Neural crest cell (in vitro differentiated cells): ENCODE data around the gene KLHL22. TPM values are rescaled to one million over a fixed set of nuclear protein-coding genes. Genes with fewer than 3 reads are reported as not detected.
"Not testable (repeated sequence)": the region's sequence is repeated elsewhere in the genome, so short reads cannot be mapped to it uniquely, and the experiment has no call there.

Experiments used
- DNase-seq: peaks from one replicate; pipeline ENCODE4 v3.0.0; 2021; ENCODE audit warnings: low read depth, mixed read lengths, low spot score
- H3K27ac Mint-ChIP-seq: one replicate; pipeline ENCODE4 v1.8.0; 2021; ENCODE audit warnings: mild to moderate bottlenecking, mixed read lengths; ENCODE audit not compliant: unreplicated experiment
- H3K27me3 Mint-ChIP-seq: 2 replicates; pipeline ENCODE4 v1.8.0; 2021; ENCODE audit warnings: low read depth, mild to moderate bottlenecking, mixed read lengths
- H3K36me3 Mint-ChIP-seq: 2 replicates; pipeline ENCODE4 v1.8.0; 2021; ENCODE audit warnings: low read depth, mild to moderate bottlenecking, mixed read lengths
- H3K4me1 Mint-ChIP-seq: 2 replicates; pipeline ENCODE4 v1.8.0; 2021; ENCODE audit warnings: mixed read lengths
- H3K4me3 Mint-ChIP-seq: one replicate; pipeline ENCODE4 v1.8.0; 2021; ENCODE audit warnings: mild to moderate bottlenecking, mixed read lengths
- H3K9me3 Mint-ChIP-seq: 2 replicates; pipeline ENCODE4 v1.8.0; 2021; ENCODE audit warnings: mixed read lengths
- long read RNA-seq: library from polyadenylated mRNA; unstranded; transcript quantifications from one replicate; pipeline ENCODE4 v2.0.0, GENCODE V29; 2020
- total RNA-seq: library from RNA; stranded (reverse); gene quantifications from 2 replicates; pipeline ENCODE4 v1.2.1, GENCODE V29; 2021
- TF ChIP-seq, protein P1 (sequence below): fragments of 200-600 bp; sonication (generic); conservative IDR thresholded peaks from 2 replicates; pipeline ENCODE4 v1.5.0; 2021; ENCODE audit warnings: antibody characterized with exemption, mild to moderate bottlenecking

Gene KLHL22, protein sequence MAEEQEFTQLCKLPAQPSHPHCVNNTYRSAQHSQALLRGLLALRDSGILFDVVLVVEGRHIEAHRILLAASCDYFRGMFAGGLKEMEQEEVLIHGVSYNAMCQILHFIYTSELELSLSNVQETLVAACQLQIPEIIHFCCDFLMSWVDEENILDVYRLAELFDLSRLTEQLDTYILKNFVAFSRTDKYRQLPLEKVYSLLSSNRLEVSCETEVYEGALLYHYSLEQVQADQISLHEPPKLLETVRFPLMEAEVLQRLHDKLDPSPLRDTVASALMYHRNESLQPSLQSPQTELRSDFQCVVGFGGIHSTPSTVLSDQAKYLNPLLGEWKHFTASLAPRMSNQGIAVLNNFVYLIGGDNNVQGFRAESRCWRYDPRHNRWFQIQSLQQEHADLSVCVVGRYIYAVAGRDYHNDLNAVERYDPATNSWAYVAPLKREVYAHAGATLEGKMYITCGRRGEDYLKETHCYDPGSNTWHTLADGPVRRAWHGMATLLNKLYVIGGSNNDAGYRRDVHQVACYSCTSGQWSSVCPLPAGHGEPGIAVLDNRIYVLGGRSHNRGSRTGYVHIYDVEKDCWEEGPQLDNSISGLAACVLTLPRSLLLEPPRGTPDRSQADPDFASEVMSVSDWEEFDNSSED
- 42.5 and 48.9 TPM in 2 replicates for total RNA-seq
- long read RNA-seq, transcript KLHL22-201 (7 exons, 2,616 nt): major isoform, 6 of 13 reads
- long read RNA-seq, partial matches to known transcripts: 2 of 13 reads
- long read RNA-seq, other reads (novel, unspliced or antisense): 4 of 13 reads

DNA sequence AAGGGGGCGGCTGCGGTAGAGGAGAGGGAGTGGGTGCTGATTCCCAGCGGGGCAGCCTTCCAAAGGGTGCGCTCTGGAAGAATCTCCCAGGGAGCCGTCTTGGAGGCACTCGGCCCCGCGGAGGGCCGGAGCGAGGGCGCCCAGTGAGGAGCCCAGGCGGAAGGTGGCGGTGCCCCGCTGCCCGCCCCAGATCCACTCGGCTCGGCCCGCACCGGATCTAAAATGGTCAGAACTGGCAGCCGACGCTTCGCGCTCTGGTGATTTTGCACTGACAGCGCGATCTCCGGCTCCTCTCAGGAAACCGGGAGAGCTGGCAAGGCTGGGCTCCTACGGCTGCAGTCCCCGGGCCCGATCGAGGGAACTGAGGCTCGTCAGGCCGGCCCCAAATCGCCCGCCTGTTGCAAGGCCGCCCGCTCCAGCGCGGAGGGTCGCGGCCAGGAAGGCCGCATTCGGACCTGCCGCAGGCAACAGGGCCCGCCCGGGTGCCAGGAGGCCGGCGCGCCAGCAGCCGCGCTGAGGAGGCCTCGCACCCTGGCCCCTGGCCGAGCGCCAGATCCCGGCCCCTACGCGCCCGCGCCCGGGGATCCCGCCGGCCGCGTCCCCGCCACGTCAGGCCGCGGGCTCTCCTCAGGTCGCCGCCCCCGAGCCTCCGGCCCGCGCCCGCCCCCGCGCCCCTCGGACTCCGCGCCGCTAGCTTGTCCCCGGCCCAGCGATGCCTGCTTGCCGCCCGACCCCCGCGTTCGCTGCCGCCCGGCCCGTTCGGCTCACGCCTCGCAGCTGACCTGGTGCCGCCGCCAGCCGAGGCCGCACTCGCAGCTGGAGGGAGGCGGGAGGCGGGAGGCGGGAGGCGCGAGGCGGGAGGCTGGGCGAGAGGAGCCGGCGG is at the start of gene KLHL22:
Gene KLHL22 (minus strand): TSS at position 818 of the 883 bp plus-strand sequence. CDS start 6,584 bp downstream, outside the sequence.
- TF ChIP-seq, protein P1, sequence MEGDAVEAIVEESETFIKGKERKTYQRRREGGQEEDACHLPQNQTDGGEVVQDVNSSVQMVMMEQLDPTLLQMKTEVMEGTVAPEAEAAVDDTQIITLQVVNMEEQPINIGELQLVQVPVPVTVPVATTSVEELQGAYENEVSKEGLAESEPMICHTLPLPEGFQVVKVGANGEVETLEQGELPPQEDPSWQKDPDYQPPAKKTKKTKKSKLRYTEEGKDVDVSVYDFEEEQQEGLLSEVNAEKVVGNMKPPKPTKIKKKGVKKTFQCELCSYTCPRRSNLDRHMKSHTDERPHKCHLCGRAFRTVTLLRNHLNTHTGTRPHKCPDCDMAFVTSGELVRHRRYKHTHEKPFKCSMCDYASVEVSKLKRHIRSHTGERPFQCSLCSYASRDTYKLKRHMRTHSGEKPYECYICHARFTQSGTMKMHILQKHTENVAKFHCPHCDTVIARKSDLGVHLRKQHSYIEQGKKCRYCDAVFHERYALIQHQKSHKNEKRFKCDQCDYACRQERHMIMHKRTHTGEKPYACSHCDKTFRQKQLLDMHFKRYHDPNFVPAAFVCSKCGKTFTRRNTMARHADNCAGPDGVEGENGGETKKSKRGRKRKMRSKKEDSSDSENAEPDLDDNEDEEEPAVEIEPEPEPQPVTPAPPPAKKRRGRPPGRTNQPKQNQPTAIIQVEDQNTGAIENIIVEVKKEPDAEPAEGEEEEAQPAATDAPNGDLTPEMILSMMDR: no peak
- H3K4me3 Mint-ChIP-seq: peak within 1 kb of the TSS; percentile 93
- peak within 1 kb of the TSS; percentile 92 for H3K27ac Mint-ChIP-seq
- DNase-seq: peak; percentile 4
- no peaks in the 10 kb centered on the region for H3K27me3 Mint-ChIP-seq
- H3K4me1 Mint-ChIP-seq: peaks cover 40% of the 10 kb centered on the region
- no peaks in the 10 kb centered on the region for H3K36me3 Mint-ChIP-seq
- no peaks in the 10 kb centered on the region for H3K9me3 Mint-ChIP-seq

DNA sequence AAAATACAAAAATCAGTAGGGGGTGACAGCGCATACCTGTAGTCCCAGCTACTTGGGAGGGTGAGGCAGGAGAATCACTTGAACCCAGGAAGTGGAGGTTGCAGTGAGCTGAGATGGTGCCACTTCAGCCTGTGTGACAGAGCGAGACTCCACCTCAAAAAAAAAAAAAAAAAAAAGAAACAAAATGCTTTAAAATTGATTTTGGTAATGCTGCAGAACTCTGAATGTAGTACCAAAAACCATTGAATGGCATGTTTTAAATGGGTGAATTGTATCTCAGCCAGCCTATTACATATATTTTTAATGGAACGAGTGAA is 49.7 kb upstream of the KLHL22 start:
- H3K4me3 Mint-ChIP-seq, DNase-seq, H3K9me3 Mint-ChIP-seq, H3K27ac Mint-ChIP-seq, H3K27me3 Mint-ChIP-seq: not testable (repeated sequence)
- H3K36me3 Mint-ChIP-seq: peaks cover 15% of the 10 kb centered on the region
- peaks cover 37% of the 10 kb centered on the region for H3K4me1 Mint-ChIP-seq

DNA sequence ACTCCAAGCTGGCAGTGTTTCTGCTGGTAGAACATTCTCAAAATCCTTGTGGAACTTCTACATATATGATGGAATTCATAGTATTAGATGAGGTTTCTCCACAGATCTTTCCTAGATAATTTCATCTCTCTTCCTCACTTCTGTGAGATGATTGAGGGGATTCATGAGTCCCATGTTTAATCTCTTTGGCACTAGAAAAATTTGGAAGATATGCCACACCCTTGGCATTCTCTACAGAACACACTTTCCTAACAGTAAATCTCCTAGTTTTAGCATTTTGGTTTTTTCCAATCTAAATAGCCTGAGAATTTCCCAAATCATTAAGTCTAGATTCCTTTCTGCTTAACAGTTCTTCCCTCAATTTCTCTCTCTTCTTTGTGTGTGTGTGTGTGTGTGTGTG is 47.1 kb upstream of the KLHL22 start:
- Mint-ChIP-seq H3K27me3 (no peaks in the 10 kb centered on the region), H3K27ac (no peak overlapping the region), H3K36me3 (peaks cover 20% of the 10 kb centered on the region), H3K4me1 (peaks cover 18% of the 10 kb centered on the region), H3K4me3 (no peak overlapping the region), H3K9me3 (no peaks in the 10 kb centered on the region)
- no peak for DNase-seq
- TF ChIP-seq, protein P1: no peak

DNA sequence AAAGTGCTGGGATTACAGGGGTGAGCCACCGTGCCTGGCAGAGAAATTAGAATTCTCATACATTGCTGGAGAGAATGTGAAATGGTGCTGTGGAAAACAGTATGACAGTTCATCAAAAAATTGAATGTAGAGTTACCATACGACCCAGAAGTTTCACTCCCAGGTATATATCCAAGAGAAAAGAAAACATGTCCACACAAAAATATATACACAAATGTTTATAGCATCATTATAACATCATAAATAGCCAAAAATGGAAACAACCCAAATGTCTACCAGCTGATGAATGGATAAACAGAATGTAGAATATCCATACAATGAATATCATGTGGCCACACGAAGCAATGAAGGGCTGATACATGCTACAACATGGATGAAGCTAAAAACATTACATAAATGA is 46.5 kb upstream of the KLHL22 start:
- Mint-ChIP-seq H3K9me3 (no peaks in the 10 kb centered on the region), H3K36me3 (peaks cover 22% of the 10 kb centered on the region), H3K4me1 (peaks cover 18% of the 10 kb centered on the region), H3K27ac (no peak overlapping the region), H3K4me3 (no peak overlapping the region), H3K27me3 (no peaks in the 10 kb centered on the region)
- TF ChIP-seq, protein P1: no peak
- no peak for DNase-seq

DNA sequence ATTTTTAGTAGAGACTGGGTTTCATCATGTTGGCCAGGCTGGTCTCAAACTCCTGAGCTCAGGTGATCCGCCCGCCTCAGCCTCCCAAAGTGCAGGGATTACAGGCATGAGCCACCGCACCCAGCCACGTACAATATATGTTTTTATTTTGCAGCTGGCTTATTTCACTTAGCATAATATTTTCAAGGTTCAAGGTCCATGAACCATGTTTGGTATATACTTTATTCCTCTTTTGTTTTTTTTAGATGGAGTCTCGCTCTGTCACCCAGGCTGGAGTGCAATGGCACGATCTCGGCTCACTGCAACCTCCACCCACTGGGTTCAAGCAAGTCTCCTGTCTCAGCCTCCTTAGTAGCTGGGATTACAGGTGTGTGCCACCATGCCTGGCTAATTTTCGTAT is 43.3 kb upstream of the KLHL22 start:
- H3K27me3 Mint-ChIP-seq, H3K27ac Mint-ChIP-seq, H3K4me1 Mint-ChIP-seq, H3K9me3 Mint-ChIP-seq, H3K4me3 Mint-ChIP-seq, DNase-seq: not testable (repeated sequence)
- H3K36me3 Mint-ChIP-seq: peaks cover 19% of the 10 kb centered on the region

DNA sequence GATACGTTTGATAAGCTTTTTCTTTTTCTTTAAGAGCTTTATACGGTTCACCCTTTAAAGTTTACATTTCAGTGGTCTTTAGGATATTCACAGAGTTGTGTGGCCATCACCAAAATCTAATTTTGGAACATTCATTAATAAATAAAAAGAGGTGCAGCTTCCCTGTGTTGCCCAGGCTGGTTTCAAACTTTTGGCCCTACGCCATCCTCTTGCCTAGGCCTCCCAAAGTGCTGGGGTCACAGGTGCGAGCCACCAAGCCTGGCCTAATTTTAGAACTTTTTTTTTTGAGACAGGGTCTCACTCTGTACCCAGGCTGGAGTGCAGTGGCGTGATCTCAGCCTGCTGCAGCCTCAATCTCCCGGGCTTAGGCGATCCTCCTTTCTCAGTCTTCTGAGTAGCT is 42.4 kb upstream of the KLHL22 start:
- H3K9me3 Mint-ChIP-seq: no peaks in the 10 kb centered on the region
- no peak overlapping the region for H3K27ac Mint-ChIP-seq
- DNase-seq: no peak
- peaks cover 18% of the 10 kb centered on the region for H3K4me1 Mint-ChIP-seq
- TF ChIP-seq, protein P1: no peak
- no peaks in the 10 kb centered on the region for H3K27me3 Mint-ChIP-seq
- H3K36me3 Mint-ChIP-seq: peaks cover 16% of the 10 kb centered on the region
- no peak overlapping the region for H3K4me3 Mint-ChIP-seq
